ENCODE measurements around the gene FN3KRP. TPM values are rescaled to one million over a fixed set of nuclear protein-coding genes. Genes with fewer than 3 reads are reported as not detected.
A peak's percentile ranks its signal among the peaks of the same experiment; 100 is the strongest.

The FN3KRP gene
- total and polyA plus RNA-seq, 4 donors = 10.1 to 15.5 (median 11.0) TPM

DNA sequence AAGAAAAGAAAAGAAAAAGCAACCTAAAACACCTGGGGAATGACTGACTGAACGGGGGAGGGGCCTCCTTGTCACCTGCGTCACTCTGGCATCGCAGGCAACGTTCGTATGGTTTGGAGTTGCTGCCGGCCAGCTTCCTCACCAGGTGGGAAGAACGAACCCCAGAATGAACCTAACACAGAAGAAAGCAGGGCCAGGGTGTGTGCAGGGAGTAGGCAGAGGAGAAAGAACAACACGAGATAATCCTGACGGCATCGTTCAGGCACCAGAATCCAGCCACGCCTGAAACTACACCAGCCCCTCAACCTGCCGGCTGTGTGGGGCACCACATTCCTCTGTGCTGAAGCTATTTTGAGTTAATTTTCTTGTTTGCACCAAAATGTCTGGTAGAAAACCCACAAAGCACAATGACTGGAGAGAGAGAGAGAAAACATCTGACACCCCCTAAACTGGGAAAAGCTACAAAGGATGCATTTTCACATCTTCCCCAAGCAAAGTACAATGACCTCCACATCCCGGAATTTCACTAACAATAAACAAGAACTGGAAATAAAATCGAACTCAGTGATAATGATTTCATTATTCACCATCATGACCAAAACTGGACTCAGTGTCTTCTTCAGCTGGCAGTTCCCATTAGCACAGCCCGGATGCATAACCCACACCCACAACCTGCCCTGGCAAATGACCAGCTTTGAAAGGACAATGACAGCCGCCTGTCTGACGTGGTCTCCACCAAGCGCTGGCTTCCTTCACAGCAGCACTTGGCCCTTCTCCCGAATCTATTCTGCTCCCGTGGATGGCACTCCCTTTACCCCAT, 41.6 kb upstream of the FN3KRP start:
- H3K9ac ChIP-seq (ENCODE audit: low read depth in 1 of 2, low read length in 2 of 2) = peak overlapping the region in 1 of 2 donors; percentile 20
- H3K9me3 ChIP-seq (ENCODE audit: control insufficient read depth in 4 of 4, low read length in 3 of 4) = no peaks in the 10 kb centered on the region
- no peaks in the 10 kb centered on the region for H3K36me3 ChIP-seq (ENCODE audit: control insufficient read depth in 4 of 4, insufficient read depth in 3 of 4, low read depth in 1 of 4, low read length in 3 of 4)
- peak overlapping the region in 1 of 2 donors; percentile 18 for H3K27ac ChIP-seq (ENCODE audit: low read depth in 1 of 2, low read length in 2 of 2)
- no peak for DNase-seq (ENCODE audit: low spot score)
- H3K4me1 ChIP-seq (ENCODE audit: control insufficient read depth in 4 of 4, insufficient read depth in 4 of 4, low read length in 3 of 4) = peaks cover 10 to 16% (median 13%) of the 10 kb centered on the region in 4 donors
- no peak overlapping the region for H3K4me3 ChIP-seq (ENCODE audit: low read depth in 1 of 3, low read length in 3 of 3)
- 69% methylated on average over 20 of the region's 20 CpGs for WGBS
- no peak for TF ChIP-seq ATF3 (IDR thresholded peaks at IDR 0.05)
- peak; percentile 34 for TF ChIP-seq SP1 (IDR thresholded peaks at IDR 0.05)
- TF ChIP-seq RXRA (IDR thresholded peaks at IDR 0.05) = peak; percentile 66 to 85
- TF ChIP-seq HNF4G (IDR thresholded peaks at IDR 0.05) = no peak
- TF ChIP-seq NR2F2 (IDR thresholded peaks at IDR 0.05) = no peak
- TF ChIP-seq FOXA1 (IDR thresholded peaks at IDR 0.05) = no peak
- TF ChIP-seq, protein P1, sequence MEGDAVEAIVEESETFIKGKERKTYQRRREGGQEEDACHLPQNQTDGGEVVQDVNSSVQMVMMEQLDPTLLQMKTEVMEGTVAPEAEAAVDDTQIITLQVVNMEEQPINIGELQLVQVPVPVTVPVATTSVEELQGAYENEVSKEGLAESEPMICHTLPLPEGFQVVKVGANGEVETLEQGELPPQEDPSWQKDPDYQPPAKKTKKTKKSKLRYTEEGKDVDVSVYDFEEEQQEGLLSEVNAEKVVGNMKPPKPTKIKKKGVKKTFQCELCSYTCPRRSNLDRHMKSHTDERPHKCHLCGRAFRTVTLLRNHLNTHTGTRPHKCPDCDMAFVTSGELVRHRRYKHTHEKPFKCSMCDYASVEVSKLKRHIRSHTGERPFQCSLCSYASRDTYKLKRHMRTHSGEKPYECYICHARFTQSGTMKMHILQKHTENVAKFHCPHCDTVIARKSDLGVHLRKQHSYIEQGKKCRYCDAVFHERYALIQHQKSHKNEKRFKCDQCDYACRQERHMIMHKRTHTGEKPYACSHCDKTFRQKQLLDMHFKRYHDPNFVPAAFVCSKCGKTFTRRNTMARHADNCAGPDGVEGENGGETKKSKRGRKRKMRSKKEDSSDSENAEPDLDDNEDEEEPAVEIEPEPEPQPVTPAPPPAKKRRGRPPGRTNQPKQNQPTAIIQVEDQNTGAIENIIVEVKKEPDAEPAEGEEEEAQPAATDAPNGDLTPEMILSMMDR (IDR thresholded peaks at IDR 0.05; ENCODE audit: low read depth, low read length, missing input control) = no peak
- peak; percentile 34 to 41 for TF ChIP-seq HNF4A (conservative IDR thresholded peaks at IDR 0.05)
- peak in 1 of 2 donors; percentile 21 for TF ChIP-seq RAD21 (IDR thresholded peaks at IDR 0.05)
- no peak for TF ChIP-seq GABPA (IDR thresholded peaks at IDR 0.05 in 1 of 2, conservative IDR thresholded peaks at IDR 0.05 in 1 of 2)
- TF ChIP-seq, protein P2, sequence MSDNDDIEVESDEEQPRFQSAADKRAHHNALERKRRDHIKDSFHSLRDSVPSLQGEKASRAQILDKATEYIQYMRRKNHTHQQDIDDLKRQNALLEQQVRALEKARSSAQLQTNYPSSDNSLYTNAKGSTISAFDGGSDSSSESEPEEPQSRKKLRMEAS (IDR thresholded peaks at IDR 0.05) = no peak
- no peak for TF ChIP-seq JUND (IDR thresholded peaks at IDR 0.05)
- no peak for TF ChIP-seq FOXA2 (IDR thresholded peaks at IDR 0.05)
- no peak for TF ChIP-seq TAF1 (conservative IDR thresholded peaks at IDR 0.05)
- TF ChIP-seq YY1 (IDR thresholded peaks at IDR 0.05) = peak; percentile 31
- TF ChIP-seq, protein P3, sequence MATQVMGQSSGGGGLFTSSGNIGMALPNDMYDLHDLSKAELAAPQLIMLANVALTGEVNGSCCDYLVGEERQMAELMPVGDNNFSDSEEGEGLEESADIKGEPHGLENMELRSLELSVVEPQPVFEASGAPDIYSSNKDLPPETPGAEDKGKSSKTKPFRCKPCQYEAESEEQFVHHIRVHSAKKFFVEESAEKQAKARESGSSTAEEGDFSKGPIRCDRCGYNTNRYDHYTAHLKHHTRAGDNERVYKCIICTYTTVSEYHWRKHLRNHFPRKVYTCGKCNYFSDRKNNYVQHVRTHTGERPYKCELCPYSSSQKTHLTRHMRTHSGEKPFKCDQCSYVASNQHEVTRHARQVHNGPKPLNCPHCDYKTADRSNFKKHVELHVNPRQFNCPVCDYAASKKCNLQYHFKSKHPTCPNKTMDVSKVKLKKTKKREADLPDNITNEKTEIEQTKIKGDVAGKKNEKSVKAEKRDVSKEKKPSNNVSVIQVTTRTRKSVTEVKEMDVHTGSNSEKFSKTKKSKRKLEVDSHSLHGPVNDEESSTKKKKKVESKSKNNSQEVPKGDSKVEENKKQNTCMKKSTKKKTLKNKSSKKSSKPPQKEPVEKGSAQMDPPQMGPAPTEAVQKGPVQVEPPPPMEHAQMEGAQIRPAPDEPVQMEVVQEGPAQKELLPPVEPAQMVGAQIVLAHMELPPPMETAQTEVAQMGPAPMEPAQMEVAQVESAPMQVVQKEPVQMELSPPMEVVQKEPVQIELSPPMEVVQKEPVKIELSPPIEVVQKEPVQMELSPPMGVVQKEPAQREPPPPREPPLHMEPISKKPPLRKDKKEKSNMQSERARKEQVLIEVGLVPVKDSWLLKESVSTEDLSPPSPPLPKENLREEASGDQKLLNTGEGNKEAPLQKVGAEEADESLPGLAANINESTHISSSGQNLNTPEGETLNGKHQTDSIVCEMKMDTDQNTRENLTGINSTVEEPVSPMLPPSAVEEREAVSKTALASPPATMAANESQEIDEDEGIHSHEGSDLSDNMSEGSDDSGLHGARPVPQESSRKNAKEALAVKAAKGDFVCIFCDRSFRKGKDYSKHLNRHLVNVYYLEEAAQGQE (IDR thresholded peaks at IDR 0.05) = no peak
- no peaks in the 10 kb centered on the region for H3K27me3 ChIP-seq (ENCODE audit: control insufficient read depth in 4 of 4, insufficient read depth in 4 of 4, low read length in 3 of 4)

Measured in liver (tissue), 9 donors.